HG03521 (cell line): Measurements from ENCODE around the gene DAB2IP.
"Not testable (repeated sequence)": the region's sequence is repeated elsewhere in the genome, so short reads cannot be mapped to it uniquely, and the experiment has no call there.

Experiments used
- ATAC-seq: cut with Tn5 transposase; IDR thresholded peaks from one replicate; pipeline ENCODE4 v1.9.1; 2021; ENCODE audit warnings: mild to moderate bottlenecking, moderate library complexity; ENCODE audit not compliant: unreplicated experiment

Gene DAB2IP

GRCh38 chr9:121721770-121722169 lies 70.3 kb downstream of the DAB2IP start:
- ATAC-seq = no peak

GRCh38 chr9:121725008-121725775 lies 73.8 kb downstream of the DAB2IP start:
- no peak for ATAC-seq

- ATAC-seq = no peak
Measured at GRCh38 chr9:121727295-121728020, 76.0 kb downstream of the DAB2IP start.

- no peak for ATAC-seq
Measured at GRCh38 chr9:121728916-121729315, 77.5 kb downstream of the DAB2IP start.

- no peak for ATAC-seq
Measured at GRCh38 chr9:121729769-121730562, 78.5 kb downstream of the DAB2IP start.

GRCh38 chr9:121731090-121731489 lies 79.7 kb downstream of the DAB2IP start:
- no peak for ATAC-seq

- ATAC-seq = no peak
Measured at GRCh38 chr9:121731919-121732318, 80.5 kb downstream of the DAB2IP start.

- no peak for ATAC-seq
Measured at GRCh38 chr9:121732389-121732788, 81.0 kb downstream of the DAB2IP start.

- ATAC-seq = no peak
Measured at GRCh38 chr9:121732886-121733285, 81.5 kb downstream of the DAB2IP start.

GRCh38 chr9:121734465-121734864 lies 83.0 kb downstream of the DAB2IP start:
- ATAC-seq = no peak

- ATAC-seq = no peak
Measured at GRCh38 chr9:121735065-121735792, 83.8 kb downstream of the DAB2IP start.

GRCh38 chr9:121735793-121736770 lies 84.6 kb downstream of the DAB2IP start:
- ATAC-seq = no peak

GRCh38 chr9:121736934-121737462 lies 85.6 kb downstream of the DAB2IP start:
- no peak for ATAC-seq

- ATAC-seq = no peak
Measured at GRCh38 chr9:121737481-121737931, 86.1 kb downstream of the DAB2IP start.

- no peak for ATAC-seq
Measured at GRCh38 chr9:121738411-121738810, 87.0 kb downstream of the DAB2IP start.

GRCh38 chr9:121738968-121739367 lies 87.5 kb downstream of the DAB2IP start:
- no peak for ATAC-seq

GRCh38 chr9:121739971-121740370 lies 88.5 kb downstream of the DAB2IP start:
- ATAC-seq = no peak

GRCh38 chr9:121741228-121741918 lies 89.9 kb downstream of the DAB2IP start:
- no peak for ATAC-seq

- not testable (repeated sequence) for ATAC-seq
Measured at GRCh38 chr9:121741919-121742283, 90.5 kb downstream of the DAB2IP start.
